NT2/D1 (cell line): ENCODE data around the gene ABI3BP.

Source experiments
- DNase-seq: peaks from one replicate; pipeline ENCODE4 v3.0.0-alpha.2; 2011; ENCODE audit warnings: low read depth, low spot score
- H3K27me3 ChIP-seq: 2 replicates; pipeline ENCODE4 v1.6.0; 2011; ENCODE audit warnings: mild to moderate bottlenecking; ENCODE audit not compliant: insufficient read length, insufficient read depth
- H3K36me3 ChIP-seq: 2 replicates; pipeline ENCODE4 v1.6.1; 2011; ENCODE audit warnings: mild to moderate bottlenecking, low read length, mixed read lengths; ENCODE audit not compliant: insufficient read depth, insufficient read length
- H3K4me1 ChIP-seq: 2 replicates; pipeline ENCODE4 v1.5.1; 2011; ENCODE audit not compliant: insufficient read depth, insufficient read length
- H3K4me3 ChIP-seq: 2 replicates; pipeline ENCODE4 v1.5.1; 2011; ENCODE audit warnings: low read depth; ENCODE audit not compliant: insufficient read length
- H3K9ac ChIP-seq: 2 replicates; pipeline ENCODE4 v1.6.0; 2011; ENCODE audit warnings: low read depth; ENCODE audit not compliant: insufficient read length
- H3K9me3 ChIP-seq: 2 replicates; pipeline ENCODE4 v1.5.1; 2011; ENCODE audit warnings: mild to moderate bottlenecking, low read length; ENCODE audit not compliant: insufficient read depth
- SUZ12 ChIP-seq: IDR thresholded peaks from 2 replicates; pipeline ENCODE4 v1.6.1; 2011; ENCODE audit not compliant: insufficient read length, insufficient read depth; ENCODE audit errors: extremely low read depth
- YY1 ChIP-seq: IDR thresholded peaks from 2 replicates; pipeline ENCODE4 v1.6.1; 2011; ENCODE audit not compliant: insufficient read length, insufficient read depth
- ZNF274 ChIP-seq: IDR thresholded peaks from 2 replicates; pipeline ENCODE4 v1.6.1; 2011; ENCODE audit warnings: mild to moderate bottlenecking, low read depth, low read length

The ABI3BP gene

GRCh38 chr3:100730524-100730923, 262.7 kb downstream of the ABI3BP start:
- H3K4me3 ChIP-seq, result no peak overlapping the region
- H3K36me3 ChIP-seq, result peaks cover 89% of the 10 kb centered on the region
- no peaks in the 10 kb centered on the region for H3K4me1 ChIP-seq
- H3K9ac ChIP-seq, result no peak overlapping the region
- DNase-seq, result no peak
- no peaks in the 10 kb centered on the region for H3K27me3 ChIP-seq
- TF ChIP-seq ZNF274 (no peak), SUZ12 (no peak), YY1 (no peak)
- no peaks in the 10 kb centered on the region for H3K9me3 ChIP-seq

DNA sequence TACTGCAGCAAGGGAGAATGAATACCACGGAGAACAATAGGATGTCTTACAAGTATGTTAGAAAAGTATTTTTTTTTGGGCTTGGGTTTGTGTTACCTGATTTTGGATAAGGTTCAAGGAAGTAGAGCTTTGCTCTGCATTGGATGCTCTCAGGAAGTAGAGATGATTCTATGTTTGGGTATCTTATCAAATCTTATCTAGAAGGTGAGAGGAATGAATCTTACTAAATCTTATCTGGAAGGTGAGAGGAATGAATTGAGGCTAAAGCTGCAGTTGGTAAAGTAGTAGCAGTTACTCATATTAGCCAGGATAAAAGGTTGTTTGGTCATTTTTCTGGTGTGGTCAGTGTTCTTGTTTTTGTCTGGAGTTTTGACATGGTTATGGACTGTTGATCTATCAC, 266.5 kb downstream of the ABI3BP start:
- Histone ChIP-seq H3K9ac (no peak overlapping the region), H3K27me3 (no peaks in the 10 kb centered on the region), H3K4me3 (no peak overlapping the region), H3K36me3 (peaks cover 85% of the 10 kb centered on the region), H3K9me3 (no peaks in the 10 kb centered on the region), H3K4me1 (no peaks in the 10 kb centered on the region)
- TF ChIP-seq YY1 (no peak), ZNF274 (no peak), SUZ12 (no peak)
- DNase-seq, result no peak

DNA sequence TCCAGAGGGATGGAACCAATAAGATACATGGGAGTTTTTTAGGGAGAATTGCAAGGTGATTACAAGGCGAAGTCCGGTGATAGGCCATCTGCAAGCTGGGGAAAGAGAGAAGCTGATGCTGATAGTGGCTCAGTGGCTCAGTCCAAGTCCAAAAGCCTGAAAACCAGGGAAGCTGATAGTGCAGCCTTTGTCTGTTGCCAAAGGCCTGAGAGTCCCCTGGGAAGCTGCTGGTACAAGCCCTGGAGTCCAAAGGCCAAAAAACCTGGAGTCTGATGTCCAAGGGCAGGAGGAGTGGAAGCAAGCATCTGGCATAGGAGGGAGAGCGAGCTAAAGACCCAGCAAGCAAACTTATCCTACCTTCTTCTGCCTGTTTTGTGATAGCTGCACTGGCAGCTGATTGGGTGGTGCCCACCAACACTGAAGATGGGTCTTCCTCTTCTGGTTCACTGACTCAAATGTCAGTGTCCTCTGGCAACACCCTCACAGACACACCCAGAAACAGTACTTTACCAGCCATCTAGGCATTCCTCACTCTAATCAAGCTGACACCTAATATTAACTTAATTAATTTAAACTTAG, 267.2 kb downstream of the ABI3BP start:
- TF ChIP-seq ZNF274, result no peak
- TF ChIP-seq YY1, result no peak
- no peak for TF ChIP-seq SUZ12
- no peak for DNase-seq
- H3K9ac ChIP-seq, result no peak overlapping the region

DNA sequence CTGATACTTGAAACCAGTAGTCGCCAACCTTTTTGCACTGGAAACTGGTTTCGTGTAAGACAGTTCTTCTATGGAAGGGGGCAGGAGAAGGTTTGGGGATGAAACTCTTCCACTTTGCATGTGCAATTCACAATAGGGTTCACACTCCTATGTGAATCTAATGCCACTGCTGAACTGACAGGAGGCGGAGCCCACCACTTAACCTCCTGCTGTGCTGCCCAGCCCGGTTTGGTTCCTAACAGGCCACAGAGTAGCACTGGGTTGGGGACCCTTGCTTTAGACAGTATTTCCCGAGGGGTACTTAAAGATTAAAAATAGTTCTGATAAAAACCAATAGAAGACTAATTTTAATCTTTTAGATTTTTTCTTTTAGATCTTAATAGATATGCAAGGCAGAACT, 272.8 kb downstream of the ABI3BP start:
- Histone ChIP-seq H3K9ac (no peak overlapping the region), H3K4me1 (no peaks in the 10 kb centered on the region), H3K9me3 (no peaks in the 10 kb centered on the region), H3K36me3 (peaks cover 71% of the 10 kb centered on the region), H3K27me3 (no peaks in the 10 kb centered on the region), H3K4me3 (no peak overlapping the region)
- TF ChIP-seq ZNF274 (no peak), SUZ12 (no peak), YY1 (no peak)
- DNase-seq, result no peak

More for the DNA sequence above, 267.2 kb downstream of the ABI3BP start:
- no peaks in the 10 kb centered on the region for H3K9me3 ChIP-seq
- H3K4me3 ChIP-seq, result no peak overlapping the region
- H3K36me3 ChIP-seq, result peaks cover 88% of the 10 kb centered on the region
- no peaks in the 10 kb centered on the region for H3K4me1 ChIP-seq
- H3K27me3 ChIP-seq, result no peaks in the 10 kb centered on the region

DNA sequence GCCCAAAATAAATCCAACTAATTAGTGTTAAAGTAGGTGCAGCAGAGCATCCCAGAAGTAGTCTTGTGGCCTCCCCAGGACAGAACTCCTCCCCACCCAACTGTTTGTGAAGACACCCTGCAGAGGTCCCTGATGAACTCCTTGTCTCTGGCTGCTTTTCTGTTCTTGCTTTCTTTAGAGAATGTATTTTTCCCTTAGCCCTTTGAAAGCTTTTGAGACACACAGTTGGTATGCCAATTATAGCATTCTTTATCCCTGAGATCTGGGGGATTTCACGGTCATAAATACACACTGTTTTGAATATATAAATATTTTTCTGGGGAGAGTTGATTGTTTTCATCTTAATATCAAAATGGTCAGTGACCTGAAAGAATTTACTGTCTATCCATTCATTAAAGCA, 274.1 kb downstream of the ABI3BP start:
- Histone ChIP-seq H3K27me3 (no peaks in the 10 kb centered on the region), H3K9ac (no peak overlapping the region), H3K36me3 (peaks cover 73% of the 10 kb centered on the region), H3K4me3 (no peak overlapping the region), H3K9me3 (no peaks in the 10 kb centered on the region), H3K4me1 (no peaks in the 10 kb centered on the region)
- no peak for TF ChIP-seq YY1
- no peak for TF ChIP-seq ZNF274
- TF ChIP-seq SUZ12, result no peak
- DNase-seq, result no peak

GRCh38 chr3:100717637-100718487, 275.4 kb downstream of the ABI3BP start:
- Histone ChIP-seq H3K36me3 (peaks cover 72% of the 10 kb centered on the region), H3K4me1 (no peaks in the 10 kb centered on the region), H3K9me3 (no peaks in the 10 kb centered on the region), H3K9ac (no peak overlapping the region), H3K4me3 (no peak overlapping the region), H3K27me3 (no peaks in the 10 kb centered on the region)
- DNase-seq, result no peak
- TF ChIP-seq ZNF274, result no peak
- TF ChIP-seq YY1, result no peak
- TF ChIP-seq SUZ12, result no peak

GRCh38 chr3:100717063-100717462, 276.2 kb downstream of the ABI3BP start:
- TF ChIP-seq SUZ12, result no peak
- TF ChIP-seq ZNF274, result no peak
- no peak for TF ChIP-seq YY1
- no peak for DNase-seq
- H3K9ac ChIP-seq, result no peak overlapping the region
- H3K27me3 ChIP-seq, result no peaks in the 10 kb centered on the region
- H3K4me3 ChIP-seq, result no peak overlapping the region
- H3K9me3 ChIP-seq, result no peaks in the 10 kb centered on the region
- no peaks in the 10 kb centered on the region for H3K4me1 ChIP-seq
- peaks cover 64% of the 10 kb centered on the region for H3K36me3 ChIP-seq
